GM12801 (cell line): ENCODE data around the gene ELMOD3.

Experiments
- CTCF ChIP-seq: IDR thresholded peaks from one replicate; pipeline ENCODE4 v1.5.1; 2011; ENCODE audit warnings: control low read depth; ENCODE audit not compliant: insufficient read length; ENCODE audit errors: extremely low read depth

The ELMOD3 gene

GRCh38 chr2:85401844-85402243 is 47.3 kb downstream of the ELMOD3 start:
- no peak for TF ChIP-seq CTCF

- no peak for TF ChIP-seq CTCF
Measured at GRCh38 chr2:85405201-85406059, 50.9 kb downstream of the ELMOD3 start.

- no peak for TF ChIP-seq CTCF
Measured at GRCh38 chr2:85409845-85410583, 55.4 kb downstream of the ELMOD3 start, which contains the start of gene CAPG. CAPG (minus strand) TSS chr2:85410366; CDS start chr2:85402145, 8,221 bp downstream.

DNA sequence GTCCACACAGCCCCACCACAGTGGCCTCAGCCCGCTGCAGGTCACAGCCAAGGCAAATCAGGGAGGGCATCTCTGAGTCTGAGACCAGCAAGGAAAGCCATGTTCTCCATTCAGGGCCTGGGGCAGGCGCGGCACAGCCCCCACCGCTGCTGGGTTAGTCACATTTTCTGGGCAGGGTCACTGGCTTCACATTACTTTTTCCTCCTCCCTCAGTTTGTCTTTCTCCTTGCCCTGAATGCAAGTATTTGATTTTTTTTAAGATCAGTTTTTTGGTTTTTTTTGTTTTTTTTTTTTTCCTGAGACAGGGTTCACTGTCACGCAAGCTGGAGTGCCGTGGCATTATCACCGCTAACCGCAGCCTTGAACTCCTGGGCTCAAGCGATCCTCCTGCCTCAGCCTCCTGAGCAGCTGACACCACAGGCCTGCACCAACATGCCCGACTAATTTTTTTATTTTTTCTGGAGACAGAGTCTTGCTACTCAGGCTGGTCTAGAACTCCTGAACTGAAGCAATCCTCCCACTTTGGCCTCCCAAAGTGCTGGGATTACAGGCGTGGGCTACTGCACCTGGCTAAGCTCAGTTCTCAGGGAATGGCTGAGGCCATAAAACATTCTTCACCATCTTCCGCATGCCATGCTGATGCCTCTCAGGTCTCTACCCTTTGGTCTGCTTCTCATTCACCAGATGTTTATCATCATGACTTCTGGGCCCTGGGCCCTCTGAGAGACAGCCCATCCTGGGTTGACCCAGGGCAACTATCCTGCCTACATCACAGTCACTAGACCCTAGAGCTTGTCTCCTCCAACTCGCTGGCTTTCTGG is 56.2 kb downstream of the ELMOD3 start:
- no peak for TF ChIP-seq CTCF

- no peak for TF ChIP-seq CTCF
Measured at GRCh38 chr2:85411405-85411748, 56.8 kb downstream of the ELMOD3 start.

DNA sequence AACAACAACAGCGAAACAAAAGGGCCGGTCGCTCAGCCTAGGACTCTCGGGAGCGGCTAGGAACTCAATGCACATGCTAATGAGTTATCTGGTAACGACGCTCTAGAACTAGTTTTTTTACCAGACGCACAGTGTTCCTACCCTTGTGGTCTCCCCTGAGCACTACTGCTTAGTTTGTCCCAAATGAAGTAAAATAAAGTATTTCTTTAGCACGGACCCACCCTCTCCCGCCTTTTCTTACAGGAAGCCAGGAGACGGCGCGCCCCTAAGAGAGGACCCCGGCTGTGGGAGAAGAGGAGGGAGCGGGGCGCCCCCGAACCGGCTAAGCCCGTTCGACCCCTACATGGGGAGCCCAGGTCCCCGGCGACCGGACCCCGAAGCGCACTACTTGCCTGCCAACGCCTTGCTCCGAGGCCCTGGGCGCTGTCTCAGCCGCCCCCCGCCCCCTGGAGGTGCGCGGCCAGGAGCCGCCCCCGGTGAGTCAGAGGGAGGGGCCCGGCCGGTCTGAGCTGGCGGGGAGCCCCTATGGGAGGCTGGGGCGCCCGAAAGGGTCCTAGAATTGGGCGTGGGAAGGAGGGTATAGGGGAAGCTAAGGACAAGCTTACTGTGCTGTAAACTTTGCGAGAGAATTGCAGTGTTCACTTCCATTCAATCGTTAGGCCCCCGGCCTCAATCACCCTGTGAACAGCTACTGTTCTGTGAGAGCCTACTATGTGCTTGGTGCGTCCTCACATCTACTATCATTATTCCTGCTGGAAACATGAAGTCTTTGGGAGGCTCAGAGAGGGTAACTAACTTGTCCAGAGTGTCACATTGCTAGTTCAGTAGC is 59.2 kb downstream of the ELMOD3 start:
- no peak for TF ChIP-seq CTCF
